ENCODE results near the gene PLXNA2.

DNA sequence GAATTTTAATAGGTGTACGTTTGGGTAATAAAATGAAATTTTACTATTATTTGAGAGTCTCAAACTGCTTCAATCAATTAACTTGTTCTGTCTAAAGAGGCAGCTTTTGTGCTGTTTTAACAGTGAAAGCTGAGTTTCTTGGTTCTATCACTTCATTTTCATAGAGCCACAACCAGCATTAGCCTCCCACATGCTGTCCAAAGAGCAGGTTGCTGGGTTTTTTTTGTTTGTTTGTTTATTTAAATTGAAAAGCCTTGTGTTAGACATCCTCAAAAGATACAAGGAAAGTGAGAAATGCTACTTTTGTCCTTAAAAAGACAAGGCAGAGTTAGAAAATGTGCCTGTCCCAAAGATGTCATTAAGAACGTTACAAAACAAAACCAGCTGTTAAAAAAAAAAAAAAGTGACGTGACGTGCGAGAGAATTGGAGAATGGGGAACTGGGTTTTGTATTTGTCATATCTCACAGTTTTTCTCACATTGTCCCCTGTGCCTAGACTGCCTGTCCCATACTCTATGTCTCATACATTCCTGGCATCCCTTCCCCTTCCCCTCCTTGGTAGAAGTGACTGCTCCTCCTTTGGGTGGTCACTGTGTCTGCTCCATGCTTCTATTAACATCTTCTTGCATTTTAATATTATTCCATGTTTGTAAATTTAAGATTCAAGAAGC lies 270.2 kb downstream of the PLXNA2 start:
- TF ChIP-seq EZH2 (IDR thresholded peaks at IDR 0.05): no peak
- TF ChIP-seq, protein P1, sequence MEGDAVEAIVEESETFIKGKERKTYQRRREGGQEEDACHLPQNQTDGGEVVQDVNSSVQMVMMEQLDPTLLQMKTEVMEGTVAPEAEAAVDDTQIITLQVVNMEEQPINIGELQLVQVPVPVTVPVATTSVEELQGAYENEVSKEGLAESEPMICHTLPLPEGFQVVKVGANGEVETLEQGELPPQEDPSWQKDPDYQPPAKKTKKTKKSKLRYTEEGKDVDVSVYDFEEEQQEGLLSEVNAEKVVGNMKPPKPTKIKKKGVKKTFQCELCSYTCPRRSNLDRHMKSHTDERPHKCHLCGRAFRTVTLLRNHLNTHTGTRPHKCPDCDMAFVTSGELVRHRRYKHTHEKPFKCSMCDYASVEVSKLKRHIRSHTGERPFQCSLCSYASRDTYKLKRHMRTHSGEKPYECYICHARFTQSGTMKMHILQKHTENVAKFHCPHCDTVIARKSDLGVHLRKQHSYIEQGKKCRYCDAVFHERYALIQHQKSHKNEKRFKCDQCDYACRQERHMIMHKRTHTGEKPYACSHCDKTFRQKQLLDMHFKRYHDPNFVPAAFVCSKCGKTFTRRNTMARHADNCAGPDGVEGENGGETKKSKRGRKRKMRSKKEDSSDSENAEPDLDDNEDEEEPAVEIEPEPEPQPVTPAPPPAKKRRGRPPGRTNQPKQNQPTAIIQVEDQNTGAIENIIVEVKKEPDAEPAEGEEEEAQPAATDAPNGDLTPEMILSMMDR (IDR thresholded peaks at IDR 0.05): no peak
